ENCODE measurements around the gene CLCN7. TPM values are rescaled to one million over a fixed set of nuclear protein-coding genes. Genes with fewer than 3 reads are reported as not detected.
A peak's percentile ranks its signal among the peaks of the same experiment; 100 is the strongest.

The CLCN7 gene
- total RNA-seq, 2 experiments from 2014 or later, result 31.1 to 62.4 TPM

GRCh38 chr16:1494129-1494640, 19.4 kb upstream of the CLCN7 start:
- POLR2A ChIA-PET, result no interaction called here
- H3K9me2 ChIP-seq (ENCODE audit: insufficient read depth, low read length), result no peaks in the 10 kb centered on the region
- peaks cover 16% of the 10 kb centered on the region for H3K4me1 ChIP-seq (ENCODE audit: insufficient read depth, low read length, poor library complexity, severe bottlenecking)
- TF ChIP-seq, protein P1, sequence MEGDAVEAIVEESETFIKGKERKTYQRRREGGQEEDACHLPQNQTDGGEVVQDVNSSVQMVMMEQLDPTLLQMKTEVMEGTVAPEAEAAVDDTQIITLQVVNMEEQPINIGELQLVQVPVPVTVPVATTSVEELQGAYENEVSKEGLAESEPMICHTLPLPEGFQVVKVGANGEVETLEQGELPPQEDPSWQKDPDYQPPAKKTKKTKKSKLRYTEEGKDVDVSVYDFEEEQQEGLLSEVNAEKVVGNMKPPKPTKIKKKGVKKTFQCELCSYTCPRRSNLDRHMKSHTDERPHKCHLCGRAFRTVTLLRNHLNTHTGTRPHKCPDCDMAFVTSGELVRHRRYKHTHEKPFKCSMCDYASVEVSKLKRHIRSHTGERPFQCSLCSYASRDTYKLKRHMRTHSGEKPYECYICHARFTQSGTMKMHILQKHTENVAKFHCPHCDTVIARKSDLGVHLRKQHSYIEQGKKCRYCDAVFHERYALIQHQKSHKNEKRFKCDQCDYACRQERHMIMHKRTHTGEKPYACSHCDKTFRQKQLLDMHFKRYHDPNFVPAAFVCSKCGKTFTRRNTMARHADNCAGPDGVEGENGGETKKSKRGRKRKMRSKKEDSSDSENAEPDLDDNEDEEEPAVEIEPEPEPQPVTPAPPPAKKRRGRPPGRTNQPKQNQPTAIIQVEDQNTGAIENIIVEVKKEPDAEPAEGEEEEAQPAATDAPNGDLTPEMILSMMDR (conservative IDR thresholded peaks at IDR 0.05; ENCODE audit: low read length), result no peak
- TF ChIP-seq EZH2phosphoT487 (IDR thresholded peaks at IDR 0.05; ENCODE audit: borderline replicate concordance, low read depth, low read length), result no peak
- H4K20me1 ChIP-seq (ENCODE audit: insufficient read depth, low read length), result no peaks in the 10 kb centered on the region
- no peak overlapping the region for H2AFZ ChIP-seq (ENCODE audit: low read length)
- peak; percentile 7 for DNase-seq (ENCODE audit: low spot score)
- intact Hi-C loops (cut with micrococcal nuclease; ENCODE audit: unreplicated experiment), result loop anchor here (5.0 kb wide), 1 partner anchor 118 kb away; the partner anchor contains the start of genes CRAMP1 and IFT140
- peaks cover 7% of the 10 kb centered on the region; the same call in 1 of the 2 replicates for H3K79me2 ChIP-seq (ENCODE audit: insufficient read depth, low read depth, low read length)
- H3K4me3 ChIP-seq (ENCODE audit: low read depth, low read length, poor library complexity, severe bottlenecking), result peak overlapping the region; percentile 90
- peaks cover 43% of the 10 kb centered on the region for H3K36me3 ChIP-seq (ENCODE audit: insufficient read depth, low read length)
- peak overlapping the region; percentile 80 for H3K4me2 ChIP-seq (ENCODE audit: low read length)
- H3K9me3 ChIP-seq (ENCODE audit: low read length), result no peaks in the 10 kb centered on the region
- no peak overlapping the region for H3K27ac ChIP-seq (ENCODE audit: low read depth, low read length, poor library complexity, severe bottlenecking)
- CTCF ChIA-PET (ENCODE audit: unreplicated experiment), result no interaction called here
- no TSS peak for BruUV-seq (replicated peaks)

DNA sequence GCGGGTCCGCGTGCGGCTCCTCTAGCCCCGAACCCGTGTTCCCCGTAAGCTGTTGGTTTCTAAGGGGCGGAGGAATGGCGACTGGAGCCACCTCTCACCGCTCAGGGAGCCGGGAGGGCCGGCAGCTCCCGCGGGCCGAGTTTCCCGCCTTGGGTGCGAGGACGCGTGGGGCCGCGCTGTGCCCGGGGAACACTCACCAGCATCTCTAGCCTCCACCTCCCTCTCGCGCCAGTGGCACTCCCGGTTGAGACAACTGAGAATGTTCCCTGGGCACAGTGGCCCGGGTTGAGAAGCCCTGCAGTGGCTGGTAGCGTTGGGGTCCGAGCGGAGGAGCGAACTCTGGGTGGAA, 18.9 kb upstream of the CLCN7 start:
- peak; percentile 35 for DNase-seq (ENCODE audit: low spot score)
- Histone ChIP-seq H3K4me2 (ENCODE audit: low read length) (peak overlapping the region; percentile 80), H4K20me1 (ENCODE audit: insufficient read depth, low read length) (no peaks in the 10 kb centered on the region), H3K4me3 (ENCODE audit: low read depth, low read length, poor library complexity, severe bottlenecking) (peak overlapping the region; percentile 90), H3K9me2 (ENCODE audit: insufficient read depth, low read length) (no peaks in the 10 kb centered on the region), H3K27ac (ENCODE audit: low read depth, low read length, poor library complexity, severe bottlenecking) (peak overlapping the region; percentile 49), H3K4me1 (ENCODE audit: insufficient read depth, low read length, poor library complexity, severe bottlenecking) (peaks cover 16% of the 10 kb centered on the region), H3K9me3 (ENCODE audit: low read length) (no peaks in the 10 kb centered on the region), H2AFZ (ENCODE audit: low read length) (peak overlapping the region; percentile 42), H3K79me2 (ENCODE audit: insufficient read depth, low read depth, low read length) (peaks cover 7% of the 10 kb centered on the region; the same call in 1 of the 2 replicates), H3K36me3 (ENCODE audit: insufficient read depth, low read length) (peaks cover 38% of the 10 kb centered on the region)
- intact Hi-C loops (cut with micrococcal nuclease; ENCODE audit: unreplicated experiment), result loop anchor here (5.0 kb wide), 1 partner anchor 119 kb away; the partner anchor contains the start of genes CRAMP1 and IFT140
- CTCF ChIA-PET (ENCODE audit: unreplicated experiment), result no interaction called here
- BruUV-seq (replicated peaks), result TSS peak; percentile 74
- POLR2A ChIA-PET, result no interaction called here
- no peak for TF ChIP-seq EZH2phosphoT487 (IDR thresholded peaks at IDR 0.05; ENCODE audit: borderline replicate concordance, low read depth, low read length)
- TF ChIP-seq, protein P1 (conservative IDR thresholded peaks at IDR 0.05; ENCODE audit: low read length), result no peak
